Retinal pigment epithelial cell (primary cell): ENCODE measurements around the gene SYTL1.

ENCODE experiments used
- DNase-seq: peaks from one replicate; pipeline ENCODE4 v3.0.0-alpha.2; 2010; ENCODE audit warnings: low read depth
- H3K4me3 ChIP-seq: 2 replicates; pipeline ENCODE4 v1.5.1; 2011; ENCODE audit warnings: mild to moderate bottlenecking, low read length, control low read depth, moderate library complexity
- TF ChIP-seq, protein P1 (sequence below): conservative IDR thresholded peaks from 2 replicates; pipeline ENCODE4 v1.5.1; 2011; ENCODE audit warnings: low read depth, low read length, control low read depth, inconsistent platforms

SYTL1 gene

DNA sequence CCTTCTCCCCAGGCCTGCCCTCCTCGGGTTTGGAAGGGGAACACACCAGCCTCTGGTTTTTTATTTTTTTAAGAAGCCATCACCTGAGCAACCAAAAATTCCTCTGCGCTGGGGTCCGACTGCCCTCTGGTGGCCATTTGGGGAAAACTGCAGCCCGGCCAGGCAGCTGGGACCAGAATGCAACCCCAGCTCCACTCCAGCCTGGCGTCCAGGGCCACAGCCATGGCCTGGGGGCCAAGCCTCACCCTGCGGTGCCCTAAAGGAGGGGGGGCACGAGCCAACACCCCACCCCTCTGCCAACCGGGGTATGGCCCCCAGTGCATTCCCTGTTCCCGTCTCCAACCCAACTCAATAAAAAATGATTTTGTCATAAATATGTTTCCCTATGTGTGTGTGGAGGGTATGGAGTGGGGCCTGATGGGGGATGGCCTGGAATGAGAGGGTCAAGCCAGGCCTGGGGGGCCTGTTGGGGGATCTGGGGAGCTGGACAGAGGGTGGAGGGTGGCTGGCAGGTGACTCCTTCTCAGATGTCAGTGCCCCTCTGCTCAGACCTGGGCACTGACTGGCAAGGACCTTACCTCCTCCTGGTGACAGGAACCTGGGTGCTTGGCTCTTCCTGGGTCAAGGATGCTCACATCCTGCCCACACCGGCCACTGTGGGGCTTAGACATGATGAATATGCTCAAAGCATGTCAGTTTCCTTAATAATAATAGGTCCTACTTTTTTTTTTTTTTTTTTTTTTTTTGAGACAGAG is 53.8 kb downstream of the SYTL1 start:
- no peak for DNase-seq
- TF ChIP-seq, protein P1, sequence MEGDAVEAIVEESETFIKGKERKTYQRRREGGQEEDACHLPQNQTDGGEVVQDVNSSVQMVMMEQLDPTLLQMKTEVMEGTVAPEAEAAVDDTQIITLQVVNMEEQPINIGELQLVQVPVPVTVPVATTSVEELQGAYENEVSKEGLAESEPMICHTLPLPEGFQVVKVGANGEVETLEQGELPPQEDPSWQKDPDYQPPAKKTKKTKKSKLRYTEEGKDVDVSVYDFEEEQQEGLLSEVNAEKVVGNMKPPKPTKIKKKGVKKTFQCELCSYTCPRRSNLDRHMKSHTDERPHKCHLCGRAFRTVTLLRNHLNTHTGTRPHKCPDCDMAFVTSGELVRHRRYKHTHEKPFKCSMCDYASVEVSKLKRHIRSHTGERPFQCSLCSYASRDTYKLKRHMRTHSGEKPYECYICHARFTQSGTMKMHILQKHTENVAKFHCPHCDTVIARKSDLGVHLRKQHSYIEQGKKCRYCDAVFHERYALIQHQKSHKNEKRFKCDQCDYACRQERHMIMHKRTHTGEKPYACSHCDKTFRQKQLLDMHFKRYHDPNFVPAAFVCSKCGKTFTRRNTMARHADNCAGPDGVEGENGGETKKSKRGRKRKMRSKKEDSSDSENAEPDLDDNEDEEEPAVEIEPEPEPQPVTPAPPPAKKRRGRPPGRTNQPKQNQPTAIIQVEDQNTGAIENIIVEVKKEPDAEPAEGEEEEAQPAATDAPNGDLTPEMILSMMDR, result peak; percentile 93
- H3K4me3 ChIP-seq, result no peak overlapping the region

DNA sequence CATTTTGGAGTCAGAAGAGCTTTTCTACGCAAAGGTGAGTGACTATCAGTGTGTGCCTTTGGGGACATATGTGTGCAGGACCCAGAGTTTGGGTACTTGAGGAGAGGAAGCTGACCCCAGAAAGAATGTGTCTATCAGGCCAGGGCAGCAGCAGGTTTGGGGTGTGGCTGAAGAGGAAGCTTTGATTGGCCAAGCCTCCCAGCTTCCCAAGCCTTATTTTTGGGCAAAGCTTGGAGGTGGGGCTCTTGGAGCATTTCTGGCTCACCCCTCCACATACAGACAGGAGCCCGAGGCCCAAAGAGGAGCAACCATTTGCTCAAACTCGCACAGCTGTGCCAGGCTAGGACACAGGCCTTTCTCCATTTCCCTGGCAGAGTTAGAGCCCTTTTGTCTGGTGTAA is 55.3 kb downstream of the SYTL1 start:
- DNase-seq, result no peak
- TF ChIP-seq, protein P1, result no peak
- H3K4me3 ChIP-seq, result no peak overlapping the region

DNA sequence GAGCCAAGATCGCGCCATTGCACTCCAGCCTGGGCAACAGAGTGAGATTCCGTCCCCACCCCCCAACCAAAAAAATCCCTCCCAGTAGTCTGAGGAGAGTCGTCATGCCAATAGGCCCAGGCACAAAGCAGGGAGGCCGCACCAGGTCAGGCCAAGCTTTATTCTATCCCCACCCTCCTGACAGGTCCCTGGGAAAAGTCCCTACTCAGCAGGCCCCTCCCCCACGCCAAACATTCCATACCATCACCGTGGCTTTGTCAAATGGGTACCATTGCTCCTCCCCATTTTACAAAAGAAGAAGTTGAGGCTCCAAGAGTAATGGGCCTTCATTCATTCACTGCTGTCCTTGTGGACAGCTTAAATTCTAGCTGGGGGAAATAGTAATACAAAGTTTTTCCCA is 55.9 kb downstream of the SYTL1 start:
- no peak overlapping the region for H3K4me3 ChIP-seq
- TF ChIP-seq, protein P1, result no peak
- no peak for DNase-seq

DNA sequence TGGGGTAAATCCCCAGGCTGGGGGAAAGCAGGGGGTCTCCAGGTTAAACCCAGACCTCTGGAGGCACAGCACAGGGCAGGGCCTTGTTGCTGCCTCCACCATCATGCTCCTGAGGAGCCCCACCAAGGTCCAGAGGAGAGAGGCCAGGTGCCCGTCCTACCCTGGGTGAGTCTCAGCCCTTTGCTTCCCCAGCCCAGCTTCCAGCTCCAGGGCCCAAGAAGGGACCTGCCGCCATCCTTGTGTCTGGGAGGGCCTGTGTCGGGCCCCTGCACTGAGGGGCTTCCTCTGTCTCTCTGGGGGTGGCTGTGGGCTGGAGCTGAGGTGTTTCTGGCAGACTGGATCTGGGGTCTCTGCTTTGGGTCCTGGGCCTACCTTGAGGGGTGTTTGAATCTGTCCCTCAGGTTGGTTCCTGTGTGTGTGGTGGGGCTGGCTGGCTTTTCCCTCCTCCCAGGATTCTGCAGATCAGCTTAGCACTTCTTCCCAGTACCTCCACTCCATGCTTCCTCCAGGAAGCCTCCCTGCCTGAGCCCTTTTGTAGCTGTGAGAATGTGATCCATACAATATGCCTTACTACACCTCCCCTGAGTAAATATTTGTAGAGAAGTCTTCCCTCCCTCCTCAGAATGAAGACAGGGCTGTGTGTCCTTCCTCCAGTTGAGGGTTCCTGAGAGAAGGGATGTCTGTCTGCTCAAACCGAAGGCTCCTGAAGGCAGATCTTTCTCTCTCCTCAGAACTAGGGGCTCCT is 56.8 kb downstream of the SYTL1 start:
- no peak for DNase-seq
- no peak overlapping the region for H3K4me3 ChIP-seq
- TF ChIP-seq, protein P1, result no peak

DNA sequence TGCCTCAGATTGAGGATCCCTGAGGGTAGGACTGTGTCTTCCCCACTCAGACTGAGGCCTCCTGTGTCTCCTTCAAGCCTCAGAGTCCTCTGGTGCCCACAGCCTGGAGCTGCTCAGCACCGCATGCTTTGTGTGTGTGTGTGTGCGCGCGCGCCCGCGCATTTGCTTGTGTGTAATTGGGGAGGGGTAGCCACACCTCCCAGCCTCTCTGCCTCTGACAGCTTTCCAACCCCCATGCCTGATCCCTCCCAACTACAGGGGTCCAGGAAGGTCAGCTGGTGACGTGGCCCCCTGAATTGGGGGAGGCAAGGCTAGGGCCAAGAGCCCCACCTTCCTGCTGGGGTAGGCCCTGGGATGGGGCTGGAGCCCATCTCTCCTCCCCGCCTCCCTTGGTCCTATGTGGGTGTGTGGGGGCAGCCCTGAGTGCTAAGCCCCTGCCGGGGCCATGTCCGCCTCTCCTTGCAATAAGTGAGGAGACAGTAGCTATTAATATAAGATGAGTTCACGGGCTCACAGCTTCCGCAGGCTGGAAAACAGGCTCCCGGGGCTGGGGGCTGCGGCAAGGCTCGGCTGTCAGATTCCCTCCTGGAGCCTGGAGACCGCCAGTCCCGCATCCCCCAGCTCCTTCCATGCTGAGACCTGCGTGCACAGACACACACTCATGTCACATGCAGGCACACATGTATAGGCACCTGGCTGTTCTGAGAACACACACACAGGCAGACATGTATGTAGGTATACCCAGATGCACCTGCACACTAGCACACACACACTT is 57.6 kb downstream of the SYTL1 start:
- TF ChIP-seq, protein P1, result no peak
- DNase-seq, result no peak
- no peak overlapping the region for H3K4me3 ChIP-seq

DNA sequence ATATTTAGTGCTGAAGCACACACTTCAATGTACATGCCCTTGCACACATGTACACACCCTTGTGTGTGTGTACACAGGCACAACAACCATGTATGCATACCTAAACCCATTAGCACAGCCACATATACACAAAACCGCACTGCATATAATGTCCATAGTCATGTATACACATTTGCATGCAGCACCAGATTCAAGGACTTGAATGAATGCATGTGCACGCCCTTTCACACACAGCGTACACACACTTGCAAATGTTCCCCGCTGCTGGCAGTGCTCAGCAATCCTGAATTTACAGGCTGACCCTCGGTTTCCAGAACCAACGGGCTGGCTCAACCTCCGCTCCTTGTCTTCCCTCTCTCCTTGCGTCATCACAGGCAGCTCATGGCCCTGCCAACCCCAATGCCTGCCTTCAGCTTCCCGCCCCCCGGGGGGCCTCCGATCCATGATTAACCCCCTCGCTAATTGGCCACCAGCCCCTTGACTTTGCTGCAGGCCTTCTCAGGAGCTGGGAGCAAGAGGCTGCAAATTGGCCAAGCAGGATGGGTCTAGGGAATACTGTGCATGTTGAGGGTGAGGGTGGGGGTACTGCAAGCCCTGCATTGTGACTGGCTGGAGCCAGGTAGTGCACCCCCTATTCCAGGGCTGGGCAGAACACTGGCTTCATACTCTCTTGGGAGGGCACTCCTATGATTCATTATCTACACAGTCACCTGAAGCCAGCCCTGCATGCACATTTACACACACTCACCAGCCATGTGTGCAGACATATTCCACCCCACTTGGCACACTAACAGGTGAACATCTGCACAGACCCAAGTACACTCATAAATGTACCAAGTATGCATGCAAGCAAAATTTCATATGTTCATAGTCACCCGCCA is 58.5 kb downstream of the SYTL1 start:
- DNase-seq, result no peak
- H3K4me3 ChIP-seq, result no peak overlapping the region
- TF ChIP-seq, protein P1, result no peak
